CD4-positive, alpha-beta T cell treated with Interleukin-17A for 4 hours (primary cell): Measurements from ENCODE around the gene PRPF39.
A peak's percentile ranks its signal among the peaks of the same experiment; 100 is the strongest.

Source experiments
- DNase-seq: peaks from one replicate; pipeline ENCODE4 v3.0.0-alpha.2; 2020; ENCODE audit warnings: mixed read lengths

The PRPF39 gene

GRCh38 chr14:45082420-45082819 lies 1.5 kb upstream of the PRPF39 start:
- DNase-seq: no peak

DNA sequence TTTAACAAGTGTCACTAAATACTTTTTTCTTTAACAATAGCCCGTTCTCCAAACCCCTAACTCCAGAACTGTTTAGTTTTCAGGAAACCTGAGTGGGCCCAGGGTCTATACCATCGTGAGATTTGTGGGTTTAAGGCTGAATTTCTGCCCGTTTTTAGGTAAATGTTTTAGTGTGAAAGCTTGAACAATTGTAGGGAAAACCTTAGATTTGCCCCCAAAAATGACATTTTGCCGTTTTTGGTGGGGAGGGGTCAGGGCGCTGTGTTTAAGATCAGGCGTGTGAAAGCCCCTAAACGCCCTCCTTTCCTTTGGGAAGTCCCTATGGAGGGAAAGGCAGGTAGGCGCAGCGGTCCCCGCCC lies 320 bp upstream of the PRPF39 start:
- DNase-seq: no peak

GRCh38 chr14:45084946-45085346 lies 1.0 kb downstream of the PRPF39 start:
- no peak for DNase-seq

GRCh38 chr14:45089813-45090212 lies 5.9 kb downstream of the PRPF39 start:
- DNase-seq: peak; percentile 18

- no peak for DNase-seq
These were observed 7.8 kb downstream of the PRPF39 start for GRCh38 chr14:45091710-45092109.

DNA sequence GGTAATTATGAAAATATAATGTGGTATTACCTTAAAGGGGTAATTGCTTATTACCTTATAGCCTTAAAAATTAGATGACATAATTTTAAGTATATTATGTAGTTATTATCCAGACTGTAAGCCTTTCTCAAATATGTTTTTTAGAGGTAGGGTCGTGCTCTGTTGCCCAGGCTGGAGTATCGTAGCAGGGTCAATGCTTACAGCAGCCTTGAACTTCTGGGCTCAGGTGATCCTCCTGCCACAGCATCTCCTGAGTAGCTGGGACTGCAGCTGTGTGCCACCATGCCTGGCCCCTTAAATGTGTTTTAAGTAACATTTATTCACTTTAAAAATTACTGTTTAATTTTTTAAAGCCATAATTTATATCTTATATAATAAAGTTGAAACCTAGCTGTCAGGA lies 10.4 kb downstream of the PRPF39 start:
- no peak for DNase-seq

DNA sequence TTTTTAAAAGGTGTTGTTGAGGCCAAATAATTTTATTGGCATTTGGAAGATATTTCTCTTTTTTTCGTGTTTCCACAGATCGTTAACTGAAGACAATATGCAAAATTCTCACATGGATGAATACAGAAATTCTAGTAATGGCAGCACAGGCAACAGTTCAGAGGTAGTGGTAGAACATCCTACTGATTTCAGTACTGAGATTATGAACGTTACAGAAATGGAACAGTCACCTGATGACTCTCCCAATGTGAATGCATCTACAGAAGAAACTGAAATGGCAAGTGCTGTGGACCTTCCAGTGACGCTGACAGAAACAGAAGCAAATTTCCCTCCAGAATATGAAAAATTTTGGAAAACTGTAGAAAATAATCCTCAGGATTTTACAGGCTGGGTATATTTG lies 11.2 kb downstream of the PRPF39 start:
- no peak for DNase-seq

DNA sequence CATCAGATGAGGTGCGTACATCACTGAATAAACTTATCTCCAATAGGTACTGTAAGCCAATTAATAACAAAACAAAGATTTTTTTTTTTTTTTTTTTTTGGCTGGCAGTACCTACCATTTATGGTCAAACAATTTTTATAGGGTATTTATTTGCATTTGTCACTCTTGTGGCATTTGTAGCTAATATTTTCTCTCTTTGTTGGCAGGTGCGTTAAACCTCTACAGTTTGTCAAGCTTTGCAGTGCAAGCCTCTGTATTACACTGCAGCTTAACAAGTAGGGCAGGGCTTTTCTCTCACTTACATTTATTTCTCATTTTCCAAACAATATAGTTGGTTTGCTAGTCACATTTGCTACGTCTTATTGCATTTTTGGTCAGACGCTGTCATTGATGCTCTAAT lies 12.3 kb downstream of the PRPF39 start:
- no peak for DNase-seq

- DNase-seq: no peak
These were observed 19.9 kb downstream of the PRPF39 start for GRCh38 chr14:45103806-45104205.

DNA sequence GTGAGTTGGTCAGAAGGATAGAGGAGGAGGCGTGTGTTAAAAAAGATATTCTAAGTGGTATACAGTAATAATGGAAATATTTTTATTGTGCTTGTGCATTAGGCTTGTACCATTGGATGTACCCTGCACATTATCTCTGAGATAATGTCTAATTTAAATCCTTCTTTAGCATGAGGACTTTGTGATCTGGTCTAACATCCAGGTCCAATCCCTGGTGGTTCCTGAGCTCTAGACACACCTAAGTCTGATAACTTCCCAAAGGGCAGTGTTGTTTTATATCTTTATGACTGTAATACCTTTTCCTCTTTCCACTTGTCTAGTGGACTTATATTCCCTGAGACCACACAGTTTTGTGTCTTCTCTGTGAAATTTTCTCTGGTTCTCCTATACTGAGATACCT lies 20.6 kb downstream of the PRPF39 start:
- DNase-seq: no peak

DNA sequence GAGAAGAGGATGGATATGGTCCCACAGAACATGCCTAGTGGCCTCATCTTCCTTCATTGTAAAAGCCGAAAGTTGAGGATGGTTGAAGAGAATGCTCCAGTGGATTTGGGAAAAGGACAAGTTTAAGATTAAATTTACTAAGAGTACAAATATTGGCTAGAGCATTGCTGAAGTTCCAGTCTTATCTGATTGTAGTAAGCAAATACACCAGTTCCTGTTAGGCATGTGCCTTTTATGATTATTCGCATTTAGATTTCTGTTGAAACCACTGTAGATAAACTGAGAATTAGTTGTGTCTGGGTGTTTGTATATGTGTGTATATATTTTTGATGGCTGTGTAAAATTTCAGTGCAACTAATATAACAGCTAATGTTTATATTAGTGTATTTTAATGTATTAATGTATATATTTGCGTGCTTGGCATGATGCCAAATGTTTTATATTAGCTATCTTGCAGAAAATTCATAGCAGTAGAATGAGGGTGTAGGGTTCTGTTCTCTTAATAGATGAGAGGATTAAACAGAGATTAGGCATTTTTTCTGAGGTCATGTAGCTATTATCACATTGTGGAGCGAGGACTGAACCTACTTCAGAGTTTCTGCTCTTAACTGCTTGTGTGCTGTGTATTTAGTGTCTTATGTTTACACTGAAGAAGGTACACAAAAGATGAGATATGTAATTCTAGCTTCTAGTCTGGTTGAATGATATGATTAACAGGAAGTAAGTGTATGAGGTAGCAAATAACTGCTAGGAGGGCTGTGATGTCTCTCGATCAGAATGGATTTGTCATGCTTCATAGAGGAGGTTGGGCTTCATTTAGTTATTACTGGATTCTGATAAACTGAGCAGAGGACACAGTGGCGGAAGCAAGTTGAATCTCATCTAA lies 29.2 kb downstream of the PRPF39 start:
- DNase-seq: no peak

DNA sequence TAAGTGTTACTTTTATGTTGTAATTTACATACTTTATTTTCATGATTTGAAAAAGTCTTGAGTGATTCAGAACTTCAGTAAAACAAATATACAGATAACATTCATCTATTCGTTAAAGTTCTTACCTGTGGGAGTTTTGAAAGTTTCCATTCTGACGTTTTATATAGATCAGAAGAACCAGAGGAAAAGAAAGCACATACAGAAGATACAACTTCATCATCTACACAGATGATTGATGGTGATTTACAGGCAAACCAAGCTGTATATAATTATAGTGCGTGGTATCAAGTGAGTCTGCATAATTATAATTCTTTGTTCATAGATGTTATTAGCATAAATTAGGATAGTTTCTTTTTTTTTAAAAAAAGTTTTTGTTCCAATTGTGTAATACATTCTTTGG lies 30.4 kb downstream of the PRPF39 start:
- DNase-seq: no peak

DNA sequence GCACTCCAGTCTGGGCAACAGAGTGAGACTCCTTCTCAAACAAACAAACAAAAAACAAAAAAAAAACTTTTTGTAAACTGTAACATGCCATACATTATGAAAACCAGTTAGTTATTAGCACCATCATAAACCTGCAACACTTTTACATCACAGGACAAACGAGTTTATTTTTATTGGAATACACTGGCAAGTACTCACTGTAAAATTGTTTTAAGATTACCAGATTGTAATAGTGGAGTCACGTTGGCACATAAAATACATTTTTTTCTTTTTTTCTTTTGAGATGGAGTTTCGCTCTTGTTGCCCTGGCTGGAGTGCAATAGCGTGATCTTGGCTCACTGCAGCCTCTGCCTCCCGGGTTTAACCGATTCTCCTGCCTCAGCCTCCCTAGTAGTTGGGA lies 34.7 kb downstream of the PRPF39 start:
- no peak for DNase-seq

- DNase-seq: no peak
These were observed 36.2 kb downstream of the PRPF39 start for GRCh38 chr14:45120096-45120495.

DNA sequence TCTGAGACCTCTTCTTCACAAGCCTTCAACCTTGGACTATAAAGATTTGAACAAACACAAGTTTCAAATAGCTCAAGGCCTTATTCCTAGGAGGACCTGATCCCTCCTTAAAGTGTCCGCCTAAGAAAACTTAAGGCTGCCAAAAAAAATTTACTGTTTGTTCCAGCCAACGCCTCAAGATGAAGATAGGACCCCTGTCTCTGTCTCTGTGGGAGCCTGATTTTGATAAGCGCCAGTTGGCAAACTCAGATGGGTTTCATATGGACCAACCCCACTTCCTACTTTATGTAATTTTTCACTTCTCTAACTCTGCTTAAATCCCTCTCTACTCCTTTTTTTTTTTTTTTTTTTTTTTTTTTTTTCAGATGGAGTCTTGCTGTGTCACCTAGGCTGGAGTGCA lies 39.4 kb downstream of the PRPF39 start:
- no peak for DNase-seq

- DNase-seq: no peak
These were observed 41.8 kb downstream of the PRPF39 start for GRCh38 chr14:45125754-45126153.

- no peak for DNase-seq
These were observed 45.2 kb downstream of the PRPF39 start for GRCh38 chr14:45128963-45129629.

GRCh38 chr14:45133683-45134050 lies 49.8 kb downstream of the PRPF39 start:
- DNase-seq: no peak

- peak; percentile 94 for DNase-seq
These were observed 50.4 kb downstream of the PRPF39 start, which contains the start of gene FKBP3 for GRCh38 chr14:45134051-45134958. FKBP3 (minus strand) TSS chr14:45134481; CDS start chr14:45134456, 25 bp downstream.

GRCh38 chr14:45135156-45135555 lies 51.2 kb downstream of the PRPF39 start:
- no peak for DNase-seq

DNA sequence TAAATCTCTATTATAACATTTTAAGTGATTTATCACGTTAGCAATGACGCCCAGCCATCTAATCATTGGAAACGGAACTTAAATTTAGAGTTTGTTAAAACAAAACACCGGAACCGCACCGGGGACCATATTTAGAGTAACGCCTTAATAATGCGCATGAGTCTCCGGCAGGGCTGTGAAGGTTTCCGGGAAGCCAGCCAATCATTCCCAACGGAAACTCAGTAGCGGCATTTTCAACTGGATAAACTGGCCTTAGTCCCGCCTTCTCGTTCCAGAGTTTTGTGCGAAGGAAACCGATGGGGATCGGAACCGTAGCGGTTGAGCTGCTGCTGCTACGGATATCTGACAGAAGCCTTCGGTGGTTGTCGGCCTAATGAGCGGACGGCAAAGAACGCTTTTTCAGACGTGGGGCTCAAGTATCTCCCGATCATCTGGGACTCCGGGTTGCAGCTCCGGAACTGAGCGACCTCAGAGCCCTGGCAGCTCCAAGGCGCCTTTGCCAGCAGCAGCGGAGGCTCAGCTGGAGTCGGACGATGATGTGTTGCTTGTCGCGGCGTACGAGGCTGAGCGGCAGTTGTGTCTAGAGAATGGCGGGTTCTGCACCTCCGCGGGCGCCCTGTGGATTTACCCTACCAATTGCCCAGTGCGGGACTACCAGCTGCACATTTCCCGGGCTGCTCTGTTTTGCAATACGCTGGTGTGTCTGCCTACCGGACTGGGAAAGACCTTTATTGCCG lies 51.9 kb downstream of the PRPF39 start, which contains the start of gene FANCM:
FANCM (plus strand) TSS at position 272 of the 737 bp plus-strand sequence; CDS start at position 374, 102 bp downstream.
- peak; percentile 88 for DNase-seq

DNA sequence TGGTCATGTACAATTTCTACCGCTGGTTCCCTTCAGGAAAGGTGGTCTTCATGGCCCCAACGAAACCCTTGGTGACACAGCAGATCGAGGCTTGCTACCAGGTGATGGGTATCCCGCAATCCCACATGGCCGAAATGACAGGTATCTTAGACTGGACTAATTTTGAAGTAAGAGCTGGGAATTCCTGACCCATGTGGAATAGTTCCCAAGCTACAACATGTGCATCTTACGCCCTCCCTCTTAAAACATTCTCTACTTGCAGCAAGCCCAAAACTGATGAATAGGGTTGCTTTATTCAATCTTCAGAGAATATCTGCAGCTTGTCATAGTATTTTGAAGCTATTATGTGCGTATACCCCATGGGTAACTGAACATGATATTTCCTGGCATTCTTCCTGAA lies 52.5 kb downstream of the PRPF39 start:
- DNase-seq: no peak
